Right kidney (tissue), 9 donors: ENCODE data around the gene SPARC.
"Not testable (repeated sequence)": the region's sequence is repeated elsewhere in the genome, so short reads cannot be mapped to it uniquely, and the experiment has no call there.

Source experiments
- DNase-seq: peaks from one replicate; pipeline ENCODE4 v3.0.0-alpha.2; 2016
- long read RNA-seq, 8 donors: transcript quantifications; one replicate each; lab custom pipeline, GENCODE V29; 2026

SPARC gene, protein sequence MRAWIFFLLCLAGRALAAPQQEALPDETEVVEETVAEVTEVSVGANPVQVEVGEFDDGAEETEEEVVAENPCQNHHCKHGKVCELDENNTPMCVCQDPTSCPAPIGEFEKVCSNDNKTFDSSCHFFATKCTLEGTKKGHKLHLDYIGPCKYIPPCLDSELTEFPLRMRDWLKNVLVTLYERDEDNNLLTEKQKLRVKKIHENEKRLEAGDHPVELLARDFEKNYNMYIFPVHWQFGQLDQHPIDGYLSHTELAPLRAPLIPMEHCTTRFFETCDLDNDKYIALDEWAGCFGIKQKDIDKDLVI
- long read RNA-seq, donor 1, transcript SPARC-201 (10 exons, 3,701 nt): major isoform, 399 of 619 reads
- long read RNA-seq, donor 1, transcript SPARC-202 (4 exons, 1,598 nt): minor isoform, 8 of 619 reads
- long read RNA-seq, donor 1, partial matches to known transcripts: 146 of 619 reads
- long read RNA-seq, donor 1, other reads (novel, unspliced or antisense): 62 of 619 reads
- long read RNA-seq, donor 2, transcript SPARC-201 (10 exons, 3,701 nt): major isoform, 207 of 358 reads
- long read RNA-seq, donor 2, transcript SPARC-202 (4 exons, 1,598 nt): minor isoform, 13 of 358 reads
- long read RNA-seq, donor 2, partial matches to known transcripts: 110 of 358 reads
- long read RNA-seq, donor 2, other reads (novel, unspliced or antisense): 24 of 358 reads
- long read RNA-seq, donor 3, transcript SPARC-203 (4 exons, 864 nt): minor isoform, 8 of 355 reads
- long read RNA-seq, donor 3, transcript SPARC-201 (10 exons, 3,701 nt): major isoform, 187 of 355 reads
- long read RNA-seq, donor 3, partial matches to known transcripts: 121 of 355 reads
- long read RNA-seq, donor 3, other reads (novel, unspliced or antisense): 33 of 355 reads
- long read RNA-seq, donor 4, transcript SPARC-201 (10 exons, 3,701 nt): major isoform, 274 of 534 reads
- long read RNA-seq, donor 4, transcript SPARC-202 (4 exons, 1,598 nt): minor isoform, 11 of 534 reads
- long read RNA-seq, donor 4, partial matches to known transcripts: 191 of 534 reads
- long read RNA-seq, donor 4, other reads (novel, unspliced or antisense): 56 of 534 reads
- long read RNA-seq, donor 5, transcript SPARC-203 (4 exons, 864 nt): minor isoform, 9 of 455 reads
- long read RNA-seq, donor 5, transcript SPARC-201 (10 exons, 3,701 nt): major isoform, 323 of 455 reads
- long read RNA-seq, donor 5, partial matches to known transcripts: 49 of 455 reads
- long read RNA-seq, donor 5, other reads (novel, unspliced or antisense): 69 of 455 reads
- long read RNA-seq, donor 6, transcript SPARC-201 (10 exons, 3,701 nt): major isoform, 231 of 444 reads
- long read RNA-seq, donor 6, transcript SPARC-203 (4 exons, 864 nt): minor isoform, 8 of 444 reads
- long read RNA-seq, donor 6, transcript SPARC-202 (4 exons, 1,598 nt): minor isoform, 16 of 444 reads
- long read RNA-seq, donor 6, partial matches to known transcripts: 172 of 444 reads
- long read RNA-seq, donor 6, other reads (novel, unspliced or antisense): 17 of 444 reads
- long read RNA-seq, donor 7, transcript SPARC-203 (4 exons, 864 nt): minor isoform, 19 of 942 reads
- long read RNA-seq, donor 7, transcript SPARC-201 (10 exons, 3,701 nt): major isoform, 380 of 942 reads
- long read RNA-seq, donor 7, transcript SPARC-202 (4 exons, 1,598 nt): minor isoform, 23 of 942 reads
- long read RNA-seq, donor 7, partial matches to known transcripts: 441 of 942 reads
- long read RNA-seq, donor 7, other reads (novel, unspliced or antisense): 76 of 942 reads
- long read RNA-seq, donor 8, transcript SPARC-203 (4 exons, 864 nt): minor isoform, 5 of 524 reads
- long read RNA-seq, donor 8, transcript SPARC-202 (4 exons, 1,598 nt): minor isoform, 7 of 524 reads
- long read RNA-seq, donor 8, transcript SPARC-201 (10 exons, 3,701 nt): major isoform, 302 of 524 reads
- long read RNA-seq, donor 8, partial matches to known transcripts: 140 of 524 reads
- long read RNA-seq, donor 8, other reads (novel, unspliced or antisense): 69 of 524 reads

DNA sequence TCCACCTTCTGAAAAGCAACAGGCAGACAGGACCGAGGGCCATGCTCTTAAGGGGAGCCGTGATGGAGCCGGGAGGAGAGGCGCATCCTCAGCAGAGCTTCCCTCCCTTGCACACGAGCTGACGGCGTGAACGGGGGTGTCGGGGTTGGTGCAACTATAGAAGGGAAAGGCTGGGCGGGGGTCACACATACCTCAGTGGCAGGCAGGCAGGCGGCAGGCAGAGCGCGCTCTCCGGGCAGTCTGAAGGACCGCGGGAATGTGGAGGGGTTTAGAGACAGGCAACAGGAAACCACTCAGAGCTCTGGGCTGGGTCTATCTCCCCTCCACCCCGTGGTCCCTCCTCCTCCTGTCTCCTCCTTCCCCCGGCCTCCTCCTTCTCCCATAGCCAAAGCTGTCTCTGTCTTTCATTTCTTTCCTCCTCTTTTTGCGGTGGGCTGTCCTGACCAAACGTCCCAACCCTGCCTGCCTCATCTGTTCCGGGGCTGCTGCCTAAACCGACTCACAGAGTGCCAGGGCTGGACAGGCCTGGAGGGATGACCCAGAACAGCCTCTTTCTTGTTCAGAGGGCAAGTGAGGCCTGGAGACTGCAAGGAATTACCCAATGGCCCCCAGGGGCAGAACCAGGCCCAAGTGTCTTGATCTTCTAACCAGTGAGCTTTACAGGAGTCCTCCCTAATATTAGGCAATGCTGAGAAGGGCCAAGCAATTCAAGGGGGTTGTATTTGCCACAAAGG is at the start of gene SPARC:
TSS of gene SPARC (minus strand) at position 242 of the 734 bp plus-strand sequence. CDS start 10,727 bp downstream, outside the sequence.
- DNase-seq: peak; percentile 80

DNA sequence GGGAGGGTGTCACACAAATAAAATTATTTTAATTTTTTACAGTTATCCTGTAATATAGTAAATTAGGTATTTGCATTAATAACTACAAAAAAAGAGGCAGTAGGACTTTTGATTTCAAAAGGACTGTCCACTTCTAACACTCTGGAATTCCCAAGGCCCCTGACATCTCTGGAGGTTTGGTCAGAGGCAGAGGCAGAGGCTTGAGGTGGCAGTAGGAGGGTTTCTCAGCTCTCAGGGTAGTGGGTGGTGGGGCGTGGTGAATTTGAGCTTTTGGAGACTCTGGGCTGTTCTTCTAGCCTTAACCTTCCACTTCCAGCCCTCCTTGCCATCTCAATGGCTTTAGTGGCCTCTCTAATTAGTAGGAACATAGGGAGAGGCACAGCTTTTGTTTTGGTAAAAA is 48.9 kb upstream of the SPARC start:
- no peak for DNase-seq

DNA sequence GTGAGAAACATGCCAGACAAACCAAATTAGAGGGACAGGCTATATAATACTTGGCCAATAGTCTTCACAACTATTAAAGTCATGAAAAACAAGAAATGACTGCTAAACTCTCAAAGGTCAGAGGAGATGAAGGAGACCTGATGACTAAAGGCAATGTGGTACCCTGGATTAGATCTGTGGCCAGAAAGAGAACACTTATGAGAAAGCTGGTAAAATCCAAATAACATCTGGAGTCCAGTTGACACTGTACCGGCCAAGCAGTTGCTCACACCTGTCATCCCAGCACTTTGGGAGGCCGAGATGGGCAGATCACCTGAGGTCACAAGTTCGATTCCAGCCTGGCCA is 47.3 kb upstream of the SPARC start:
- no peak for DNase-seq

DNA sequence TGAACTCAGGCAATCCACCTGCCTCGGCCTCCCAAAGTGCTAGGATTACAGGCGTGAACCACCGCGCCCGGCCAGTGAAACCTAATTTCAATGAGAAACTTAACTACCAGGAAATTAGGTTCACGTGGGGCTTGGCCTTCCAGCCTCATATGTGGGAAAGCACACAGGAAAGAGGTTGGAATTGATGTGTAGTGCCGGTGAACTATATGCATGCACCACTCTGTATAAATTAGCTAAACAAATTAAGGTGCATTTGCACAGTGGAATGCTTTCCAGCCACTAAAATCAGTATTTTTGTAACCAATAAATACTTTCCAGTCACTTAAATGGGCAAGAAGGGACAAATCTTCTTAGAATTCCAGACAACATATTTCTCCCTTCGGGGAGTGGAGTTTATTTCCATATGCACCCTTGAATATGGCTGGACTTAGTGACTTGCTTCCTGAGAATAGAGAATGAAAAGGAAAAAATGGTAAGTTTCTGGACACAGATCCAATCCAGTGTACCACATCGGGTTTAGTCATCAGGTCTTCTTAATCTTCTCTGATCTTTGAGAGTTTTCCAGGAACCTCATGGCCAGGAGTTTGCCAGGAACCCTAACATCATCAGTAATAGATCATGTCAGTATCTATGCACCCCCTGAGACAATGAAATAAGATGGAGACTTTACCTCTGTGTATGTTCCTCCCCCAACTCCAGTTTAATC is 46.8 kb upstream of the SPARC start:
- DNase-seq: no peak

DNA sequence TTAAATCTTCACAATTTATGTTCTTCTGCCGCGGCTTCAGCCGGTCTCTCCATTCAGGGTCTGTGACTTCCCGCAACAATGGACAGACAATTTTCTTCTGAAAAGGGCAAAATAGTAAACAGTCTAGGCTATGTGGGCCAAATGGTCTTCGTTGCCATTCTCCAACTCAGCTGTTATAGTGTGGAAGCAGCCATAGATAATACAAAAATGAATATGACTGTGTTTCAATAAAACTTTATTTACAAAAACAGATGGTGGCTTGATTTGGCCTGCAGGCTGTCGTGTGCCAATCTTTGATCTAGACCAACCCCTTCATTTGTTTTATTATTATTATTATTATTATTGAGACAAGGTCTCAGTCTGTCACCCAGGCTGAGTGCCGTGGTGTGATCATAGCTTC is 43.7 kb upstream of the SPARC start:
- no peak for DNase-seq

DNA sequence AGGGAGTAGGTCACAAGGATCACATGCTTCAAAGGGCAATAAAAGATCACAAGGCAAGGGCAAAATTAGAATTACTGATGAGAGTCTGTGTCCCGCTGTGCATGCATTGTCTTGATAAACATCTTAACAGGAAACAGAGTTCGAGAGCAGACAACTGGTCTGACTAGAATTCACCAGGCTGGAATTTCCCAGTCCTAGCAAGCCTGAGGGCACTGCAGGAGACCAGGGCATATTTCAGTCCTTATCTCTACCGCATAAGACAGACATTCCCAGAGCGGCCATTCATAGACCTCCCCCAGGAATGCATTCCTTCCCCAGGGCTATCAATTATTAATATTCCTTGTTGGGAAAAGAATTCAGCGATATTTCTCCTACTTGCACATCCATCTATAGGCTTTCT is 42.9 kb upstream of the SPARC start:
- DNase-seq: not testable (repeated sequence)

DNA sequence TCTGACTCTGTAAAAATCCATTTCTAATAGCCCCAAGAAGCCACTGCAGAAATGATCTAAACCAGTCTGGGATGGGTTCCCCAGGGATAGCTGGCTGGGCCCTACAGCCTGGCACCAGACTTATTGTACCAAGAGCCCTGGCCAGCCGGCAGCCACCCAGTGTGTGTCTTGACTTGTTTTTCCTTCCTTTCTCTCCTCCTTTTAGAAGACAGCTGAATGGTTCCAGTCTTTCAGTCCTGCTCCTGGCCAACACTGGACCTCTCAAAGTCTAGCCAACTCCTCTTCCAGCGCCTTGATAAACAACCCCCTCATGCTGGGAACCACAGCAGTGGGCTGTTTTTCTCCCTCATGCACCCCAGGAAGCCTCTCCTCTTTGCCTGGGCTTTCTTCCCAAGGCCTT is 37.6 kb upstream of the SPARC start:
- DNase-seq: no peak

DNA sequence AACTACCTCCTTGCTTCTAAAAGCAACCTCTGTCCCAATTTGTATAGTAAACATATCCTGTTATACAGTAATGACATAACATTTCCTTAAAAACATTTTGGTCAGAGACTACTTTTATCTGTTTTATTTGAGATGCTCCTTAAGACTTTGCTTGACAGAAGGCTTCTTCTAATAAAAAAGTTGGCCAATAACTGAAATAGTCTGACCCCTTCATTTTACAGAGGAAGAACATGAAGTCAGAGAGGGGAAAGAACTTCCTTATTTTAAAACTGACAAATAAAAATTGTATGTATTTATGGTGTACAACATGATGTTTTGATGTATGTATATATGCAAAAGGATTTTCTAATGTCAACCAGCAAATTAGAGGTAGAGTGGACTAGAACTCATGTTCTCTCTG is 35.8 kb upstream of the SPARC start:
- no peak for DNase-seq

DNA sequence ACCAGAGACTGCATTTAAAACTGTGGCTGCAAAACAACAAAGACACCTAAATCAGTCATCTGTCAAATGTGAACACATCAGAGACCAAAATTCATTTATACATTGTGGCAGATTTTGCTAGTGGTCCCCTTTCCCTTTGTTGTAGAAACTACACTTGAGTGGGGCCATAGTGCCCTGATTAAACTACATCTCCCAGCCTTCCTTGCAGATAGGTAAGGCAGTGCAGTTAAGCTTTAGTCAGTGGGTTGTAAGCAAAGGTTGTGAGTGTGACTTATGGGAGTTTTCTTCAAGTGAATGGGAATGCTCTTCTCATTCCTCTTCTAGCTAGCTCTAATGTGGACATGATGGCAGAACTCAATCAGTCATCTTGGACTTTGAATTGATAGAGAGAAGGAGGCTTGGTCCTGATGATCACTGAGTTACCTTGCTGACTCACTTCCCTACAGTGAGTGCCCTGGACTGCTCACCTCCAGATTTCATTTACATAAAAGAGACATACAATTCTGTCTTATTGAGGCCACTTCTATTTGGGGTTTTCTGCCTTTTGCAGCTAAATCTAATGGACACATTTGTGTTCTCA is 35.2 kb upstream of the SPARC start:
- no peak for DNase-seq

DNA sequence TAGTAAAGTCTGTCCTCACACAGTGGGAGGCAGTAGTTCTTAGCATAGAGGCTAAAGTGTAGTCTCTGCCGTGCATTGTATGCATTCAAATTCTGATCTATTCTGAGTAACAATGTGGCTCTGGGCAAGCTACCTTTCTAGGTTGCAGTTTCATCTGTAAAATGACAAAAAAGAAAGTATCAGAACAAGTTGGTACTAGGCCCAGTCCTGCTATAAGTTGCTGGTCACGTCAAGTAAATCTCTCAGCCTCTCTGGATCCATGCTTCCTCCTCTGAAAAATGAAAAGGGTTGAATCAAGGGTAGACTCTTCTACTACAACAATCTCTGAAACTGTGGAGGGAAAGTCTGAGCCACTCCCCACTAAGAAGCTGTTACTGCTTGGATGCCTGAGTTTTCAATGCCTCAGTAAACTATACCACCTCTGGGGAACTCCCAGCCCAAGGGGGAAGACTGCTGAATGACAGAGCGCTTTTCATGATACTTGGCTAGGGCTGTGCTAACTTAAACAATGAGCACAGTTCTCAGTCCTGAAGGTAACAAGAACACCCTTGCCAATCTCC is 34.5 kb upstream of the SPARC start:
- DNase-seq: no peak

DNA sequence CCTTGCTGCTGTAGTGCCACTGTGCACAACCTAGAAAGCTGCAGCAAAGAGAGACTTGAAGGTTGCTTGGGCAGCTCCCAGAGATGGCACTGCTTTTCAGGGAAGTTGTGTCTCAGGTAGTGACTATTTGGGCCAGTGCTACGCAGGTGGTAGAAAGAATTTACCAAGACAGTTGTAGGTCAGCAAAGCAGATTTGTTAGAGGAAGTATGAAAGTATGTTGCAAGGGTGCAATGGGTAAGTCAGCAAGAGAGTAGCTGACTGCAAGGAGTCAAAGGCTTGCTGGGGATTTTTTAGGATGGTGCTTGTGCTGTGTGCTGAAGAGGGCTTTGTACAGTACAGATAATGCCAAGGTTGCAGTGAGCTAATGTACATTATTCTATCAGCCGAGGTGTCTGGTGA is 33.5 kb upstream of the SPARC start:
- DNase-seq: no peak

DNA sequence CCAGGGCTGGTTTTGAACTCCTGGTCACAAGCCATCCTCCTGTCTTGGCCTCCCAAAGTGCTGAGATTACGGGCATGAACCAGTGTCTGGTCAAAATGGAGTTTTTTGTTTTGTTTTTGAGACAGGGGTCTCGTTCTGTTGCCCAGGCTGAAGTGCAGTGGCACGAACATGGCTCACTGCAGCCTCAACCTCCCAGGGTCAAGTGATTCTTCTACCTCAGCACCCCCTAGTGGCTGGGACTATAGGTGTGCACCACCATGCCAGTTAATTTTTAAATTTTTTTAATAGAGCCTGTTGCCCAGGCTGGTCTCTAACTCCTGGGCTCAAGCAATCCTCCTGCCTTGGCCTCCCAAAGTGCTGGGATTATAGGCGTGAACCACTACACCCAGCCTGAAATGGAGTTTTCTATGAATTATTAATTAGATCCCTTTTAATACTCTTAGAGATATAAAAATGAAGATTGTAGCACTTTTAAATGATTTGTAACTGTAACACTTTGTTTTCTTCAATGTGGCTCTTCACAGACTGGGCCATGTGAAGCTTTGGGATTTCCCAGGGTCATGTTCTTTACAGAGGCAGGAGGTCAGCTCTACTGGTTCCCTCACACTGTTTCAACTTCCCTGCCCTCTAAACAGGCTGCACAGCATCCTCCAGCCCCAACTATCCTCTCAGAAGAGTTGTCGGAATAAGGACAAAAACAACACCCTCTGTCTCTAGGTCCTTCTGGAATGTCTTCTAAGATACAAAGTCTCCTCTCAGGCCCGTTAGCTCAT is 32.7 kb upstream of the SPARC start:
- DNase-seq: no peak

DNA sequence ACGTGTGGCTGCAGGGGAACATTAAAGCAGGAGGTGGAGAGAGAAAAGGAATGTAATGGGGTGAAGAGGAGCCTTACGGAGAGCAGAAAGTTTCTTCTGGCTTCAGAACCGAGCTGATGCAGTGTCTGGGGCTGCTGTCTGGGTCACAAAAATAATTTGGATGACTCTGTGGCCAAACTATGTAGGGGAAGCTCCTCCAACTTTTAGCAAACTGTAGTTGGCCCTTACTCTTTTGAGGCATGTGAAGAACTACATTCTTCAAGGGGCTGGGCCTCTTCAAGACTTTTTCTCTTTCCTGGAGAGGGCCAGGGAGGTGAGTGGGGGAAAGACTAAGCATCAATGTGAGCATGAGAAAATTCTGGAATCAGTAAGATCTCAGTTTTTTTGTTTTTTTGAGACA is 31.9 kb upstream of the SPARC start:
- no peak for DNase-seq

DNA sequence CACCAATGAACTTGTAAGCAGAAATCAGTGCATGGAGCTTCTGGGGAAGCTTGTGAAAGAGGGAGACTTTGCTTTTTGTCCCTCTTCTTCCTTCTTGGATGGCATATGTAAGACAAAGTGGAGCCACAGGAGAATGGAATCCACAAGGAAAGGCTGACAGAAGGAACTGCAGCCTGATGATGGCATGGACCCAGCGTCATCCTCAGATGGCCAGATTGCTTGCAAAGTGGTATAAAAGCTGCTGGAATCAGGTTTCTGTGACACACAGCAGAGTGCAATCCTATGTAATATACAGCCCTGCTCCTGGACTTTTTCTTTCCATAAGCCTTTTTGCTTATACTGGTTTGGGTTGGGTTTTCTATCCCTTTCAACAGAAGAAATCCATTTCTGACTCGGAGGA is 31.4 kb upstream of the SPARC start:
- DNase-seq: no peak

DNA sequence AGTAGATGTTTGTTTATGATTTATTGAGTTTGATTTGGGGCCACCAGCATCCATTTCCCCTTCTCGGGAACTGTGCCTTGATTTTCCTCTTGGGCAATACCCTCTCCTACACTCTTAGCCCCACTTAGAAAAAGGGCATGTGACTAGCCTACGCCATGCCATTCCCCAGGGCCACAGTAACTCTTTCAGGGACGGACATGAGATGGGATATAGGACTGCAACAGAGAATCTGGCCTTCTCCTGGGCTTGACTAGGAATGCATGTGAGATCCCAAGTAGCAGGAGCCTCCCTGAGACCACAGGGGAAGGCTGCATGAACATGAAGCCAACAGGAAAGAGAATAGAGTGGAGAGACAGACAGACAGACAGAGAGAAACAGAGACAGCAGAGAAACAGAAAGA is 30.7 kb upstream of the SPARC start:
- no peak for DNase-seq

DNA sequence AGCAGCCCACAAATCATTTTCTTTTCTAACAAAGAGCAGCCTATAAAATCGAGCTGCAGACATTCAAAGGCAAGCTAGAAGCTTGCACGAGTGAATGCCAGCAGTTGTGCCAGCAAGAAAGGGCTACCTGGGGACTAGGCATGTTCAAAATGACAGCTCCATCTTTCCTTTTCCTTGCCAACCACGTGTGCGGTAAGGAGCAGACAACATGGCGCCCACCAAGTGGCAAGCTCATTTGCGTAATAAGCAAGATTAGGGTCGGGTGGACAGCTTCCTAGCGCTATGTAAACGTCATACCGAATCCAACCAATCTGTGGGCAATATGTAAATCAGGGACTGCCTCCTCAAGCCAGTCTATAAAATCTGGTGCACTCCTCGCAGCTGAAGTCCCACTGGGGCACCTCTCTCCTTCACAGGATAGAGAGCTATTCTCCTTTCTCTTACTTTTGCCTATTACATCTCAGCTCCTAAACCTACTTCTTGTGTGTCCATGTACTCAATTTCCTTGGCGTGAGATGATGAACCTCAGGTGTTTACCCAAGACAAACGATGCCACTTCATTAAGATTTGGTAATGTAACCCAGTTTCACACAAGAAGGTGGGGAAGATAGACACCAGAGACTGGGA is 22.5 kb upstream of the SPARC start:
- DNase-seq: no peak

DNA sequence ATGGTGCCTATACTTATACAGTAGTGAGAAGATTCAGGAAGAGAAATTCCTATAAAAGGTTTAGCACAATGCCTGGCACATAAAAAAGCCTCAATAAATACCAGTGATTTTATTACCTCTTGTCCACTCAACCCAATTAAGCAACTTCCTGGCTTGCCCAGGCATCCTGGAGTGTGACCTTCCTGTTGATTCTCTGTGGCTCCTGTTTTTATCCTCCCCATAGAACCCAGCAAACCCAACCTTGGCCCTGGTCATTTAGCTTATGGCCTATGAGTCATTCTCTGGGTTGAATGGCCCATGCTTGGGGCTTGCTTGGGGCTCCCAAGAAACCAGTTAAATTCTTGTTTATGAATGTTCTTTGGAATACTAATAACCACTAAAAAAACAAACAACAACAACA is 21.4 kb upstream of the SPARC start:
- DNase-seq: no peak

DNA sequence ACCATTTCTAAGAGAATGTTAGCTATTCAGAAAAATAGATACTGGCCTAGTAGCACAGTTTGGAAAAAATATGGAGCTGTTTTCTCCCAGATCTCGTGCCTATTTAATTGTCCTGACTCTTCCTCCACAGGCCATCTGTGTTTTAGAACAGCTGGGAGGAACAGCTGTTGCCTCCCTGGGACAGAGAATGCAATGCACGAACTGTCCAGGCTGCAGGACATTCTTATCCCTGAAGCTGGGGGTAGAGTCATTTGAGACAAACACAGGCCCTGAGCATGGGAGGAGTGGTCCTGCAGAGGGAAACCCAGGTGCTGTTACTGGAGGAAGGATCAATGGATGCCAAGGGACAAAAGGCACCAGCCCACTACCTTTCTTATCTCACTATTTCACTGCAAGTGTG is 20.9 kb upstream of the SPARC start:
- no peak for DNase-seq
